GM12878 (cell line): ENCODE results near the gene OPA1.

Experiments used
- CTCF ChIP-seq, 3 experiments: IDR thresholded peaks in 2 of 3; conservative IDR thresholded peaks in 1 of 3; 2 replicates each; pipeline ENCODE4 v1.5.1; 2011; ENCODE audit warnings: low read depth in 3 of 3, low read length in 3 of 3, mild to moderate bottlenecking in 3 of 3, control low read depth in 2 of 3, moderate library complexity in 2 of 3, inconsistent platforms in 1 of 3, mixed read lengths in 1 of 3; ENCODE audit not compliant: control insufficient read depth in 2 of 3, insufficient read depth in 1 of 3; ENCODE audit errors: extremely low read depth in 1 of 3
- ELK1 ChIP-seq: IDR thresholded peaks from 2 replicates; pipeline ENCODE4 v1.6.1; 2012; ENCODE audit warnings: low read depth, low read length, improper control_type of control experiment
- PML ChIP-seq: IDR thresholded peaks from 2 replicates; pipeline ENCODE4 v1.6.1; 2012; ENCODE audit warnings: low read length, inconsistent platforms
- POLR2AphosphoS5 ChIP-seq: IDR thresholded peaks from 2 replicates; pipeline ENCODE4 v1.6.1; 2011; ENCODE audit warnings: mild to moderate bottlenecking, low read length, inconsistent platforms
- SREBF1 ChIP-seq: IDR thresholded peaks from 2 replicates; pipeline ENCODE4 v1.6.1; 2012; ENCODE audit warnings: mild to moderate bottlenecking, low read length
- TF ChIP-seq, protein P1 (sequence below): IDR thresholded peaks from 2 replicates; pipeline ENCODE4 v1.6.1; 2011; ENCODE audit warnings: low read depth, low read length, improper control_type of control experiment, borderline replicate concordance

GRCh38 chr3:193729601-193730000 is 136.6 kb downstream of the OPA1 start:
- TF ChIP-seq PML (no peak), POLR2AphosphoS5 (no peak), CTCF (IDR thresholded peaks at IDR 0.05 in 2 of 3, conservative IDR thresholded peaks at IDR 0.05 in 1 of 3; ENCODE audit: control insufficient read depth in 2 of 3, extremely low read depth in 1 of 3, insufficient read depth in 1 of 3, low read depth in 3 of 3, low read length in 3 of 3) (no peak), SREBF1 (no peak), ELK1 (no peak)
- TF ChIP-seq, protein P1, sequence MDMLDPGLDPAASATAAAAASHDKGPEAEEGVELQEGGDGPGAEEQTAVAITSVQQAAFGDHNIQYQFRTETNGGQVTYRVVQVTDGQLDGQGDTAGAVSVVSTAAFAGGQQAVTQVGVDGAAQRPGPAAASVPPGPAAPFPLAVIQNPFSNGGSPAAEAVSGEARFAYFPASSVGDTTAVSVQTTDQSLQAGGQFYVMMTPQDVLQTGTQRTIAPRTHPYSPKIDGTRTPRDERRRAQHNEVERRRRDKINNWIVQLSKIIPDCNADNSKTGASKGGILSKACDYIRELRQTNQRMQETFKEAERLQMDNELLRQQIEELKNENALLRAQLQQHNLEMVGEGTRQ: no peak
